Astrocyte (in vitro differentiated cells and primary cell): ENCODE results near the gene NDUFB2. TPM values are rescaled to one million over a fixed set of nuclear protein-coding genes. Genes with fewer than 3 reads are reported as not detected.

Source experiments
- DNase-seq: peaks from one replicate; pipeline ENCODE4 v3.0.0-alpha.2; 2010; ENCODE audit warnings: low read depth
- FAIRE-seq: peaks from 2 replicates; lab custom pipeline; 2011; peaks lifted over from hg19 to GRCh38; lab: Jason Lieb, UNC
- H2AFZ ChIP-seq: 2 replicates; pipeline ENCODE4 v1.6.0; 2012; ENCODE audit warnings: low read depth, low read length, inconsistent platforms
- H3K27ac ChIP-seq: 2 replicates; pipeline ENCODE4 v1.5.1; 2011; ENCODE audit warnings: low read depth, low read length, inconsistent platforms
- H3K27me3 ChIP-seq: 2 replicates; pipeline ENCODE4 v1.6.0; 2011; ENCODE audit warnings: low read length, inconsistent platforms; ENCODE audit not compliant: insufficient read depth
- H3K36me3 ChIP-seq: 2 replicates; pipeline ENCODE4 v1.5.1; 2011; ENCODE audit warnings: low read length, inconsistent platforms; ENCODE audit not compliant: insufficient read depth
- H3K4me1 ChIP-seq: 2 replicates; pipeline ENCODE4 v1.5.1; 2011; ENCODE audit warnings: low read length, inconsistent platforms; ENCODE audit not compliant: insufficient read depth
- H3K4me2 ChIP-seq: 2 replicates; pipeline ENCODE4 v1.6.0; 2012; ENCODE audit warnings: low read length, inconsistent platforms
- H3K4me3 ChIP-seq: 2 replicates; pipeline ENCODE4 v1.5.1; 2011; ENCODE audit warnings: low read depth, mild to moderate bottlenecking, low read length, inconsistent platforms; ENCODE audit not compliant: insufficient read depth
- H3K79me2 ChIP-seq: 2 replicates; pipeline ENCODE4 v1.6.0; 2012; ENCODE audit warnings: mild to moderate bottlenecking, low read length, inconsistent platforms; ENCODE audit not compliant: insufficient read depth
- H3K9ac ChIP-seq: 2 replicates; pipeline ENCODE4 v1.6.0; 2012; ENCODE audit warnings: mild to moderate bottlenecking, low read length, inconsistent platforms
- H3K9me3 ChIP-seq: 2 replicates; pipeline ENCODE4 v1.5.1; 2012; ENCODE audit warnings: low read depth, mild to moderate bottlenecking, low read length, inconsistent platforms; ENCODE audit not compliant: insufficient read depth
- H4K20me1 ChIP-seq: 2 replicates; pipeline ENCODE4 v1.6.0; 2012; ENCODE audit warnings: low read length, inconsistent platforms; ENCODE audit not compliant: insufficient read depth
- H3K27ac Mint-ChIP-seq: one replicate; pipeline ENCODE4 v1.8.0; 2021; ENCODE audit warnings: mild to moderate bottlenecking, mixed read lengths; ENCODE audit not compliant: unreplicated experiment
- H3K27me3 Mint-ChIP-seq: one replicate; pipeline ENCODE4 v1.8.0; 2021; ENCODE audit warnings: low read depth, mixed read lengths; ENCODE audit not compliant: unreplicated experiment
- H3K36me3 Mint-ChIP-seq: one replicate; pipeline ENCODE4 v1.8.0; 2021; ENCODE audit warnings: low read depth, mixed read lengths; ENCODE audit not compliant: unreplicated experiment
- H3K4me1 Mint-ChIP-seq: one replicate; pipeline ENCODE4 v1.8.0; 2021; ENCODE audit warnings: low read depth, mixed read lengths; ENCODE audit not compliant: unreplicated experiment
- H3K4me3 Mint-ChIP-seq: one replicate; pipeline ENCODE4 v1.8.0; 2021; ENCODE audit warnings: mild to moderate bottlenecking, moderate library complexity, mixed read lengths; ENCODE audit not compliant: unreplicated experiment
- H3K9me3 Mint-ChIP-seq: one replicate; pipeline ENCODE4 v1.8.0; 2021; ENCODE audit warnings: mild to moderate bottlenecking, mixed read lengths; ENCODE audit not compliant: unreplicated experiment
- EZH2 ChIP-seq: IDR thresholded peaks from 2 replicates; pipeline ENCODE4 v1.6.1; 2012; ENCODE audit warnings: mild to moderate bottlenecking, low read length, inconsistent platforms; ENCODE audit not compliant: insufficient read depth
- total RNA-seq: library from RNA; stranded (reverse); gene quantifications from 2 replicates; pipeline ENCODE4 v1.2.1, GENCODE V29; 2021
- TF ChIP-seq, protein P1 (sequence below): IDR thresholded peaks from 2 replicates; pipeline ENCODE4 v1.5.1; 2011; ENCODE audit warnings: low read depth, mild to moderate bottlenecking, inconsistent platforms, low read length, moderate library complexity; ENCODE audit not compliant: insufficient read depth

Gene NDUFB2
- total RNA-seq, 1 donor from 2014 or later: 254 TPM

- Histone ChIP-seq H3K27ac (peak overlapping the region; percentile 91), H3K4me3 (peak overlapping the region; percentile 86), H3K9me3 (no peaks in the 10 kb centered on the region), H3K9ac (peak overlapping the region; percentile 88), H2AFZ (peak overlapping the region; percentile 96), H3K36me3 (no peaks in the 10 kb centered on the region), H3K27me3 (no peaks in the 10 kb centered on the region), H4K20me1 (peaks cover 41% of the 10 kb centered on the region), H3K4me1 (peaks cover 8% of the 10 kb centered on the region), H3K79me2 (peaks cover 59% of the 10 kb centered on the region), H3K4me2 (peak overlapping the region; percentile 81)
- H3K27ac Mint-ChIP-seq: peak overlapping the region; percentile 99
- TF ChIP-seq, protein P1, sequence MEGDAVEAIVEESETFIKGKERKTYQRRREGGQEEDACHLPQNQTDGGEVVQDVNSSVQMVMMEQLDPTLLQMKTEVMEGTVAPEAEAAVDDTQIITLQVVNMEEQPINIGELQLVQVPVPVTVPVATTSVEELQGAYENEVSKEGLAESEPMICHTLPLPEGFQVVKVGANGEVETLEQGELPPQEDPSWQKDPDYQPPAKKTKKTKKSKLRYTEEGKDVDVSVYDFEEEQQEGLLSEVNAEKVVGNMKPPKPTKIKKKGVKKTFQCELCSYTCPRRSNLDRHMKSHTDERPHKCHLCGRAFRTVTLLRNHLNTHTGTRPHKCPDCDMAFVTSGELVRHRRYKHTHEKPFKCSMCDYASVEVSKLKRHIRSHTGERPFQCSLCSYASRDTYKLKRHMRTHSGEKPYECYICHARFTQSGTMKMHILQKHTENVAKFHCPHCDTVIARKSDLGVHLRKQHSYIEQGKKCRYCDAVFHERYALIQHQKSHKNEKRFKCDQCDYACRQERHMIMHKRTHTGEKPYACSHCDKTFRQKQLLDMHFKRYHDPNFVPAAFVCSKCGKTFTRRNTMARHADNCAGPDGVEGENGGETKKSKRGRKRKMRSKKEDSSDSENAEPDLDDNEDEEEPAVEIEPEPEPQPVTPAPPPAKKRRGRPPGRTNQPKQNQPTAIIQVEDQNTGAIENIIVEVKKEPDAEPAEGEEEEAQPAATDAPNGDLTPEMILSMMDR: no peak
- no peak for TF ChIP-seq EZH2
- DNase-seq (peak; percentile 53), FAIRE-seq (no peak)
- H3K4me1 Mint-ChIP-seq: peaks cover 18% of the 10 kb centered on the region
- peak overlapping the region; percentile 98 for H3K4me3 Mint-ChIP-seq
- H3K27me3 Mint-ChIP-seq: no peaks in the 10 kb centered on the region
- H3K9me3 Mint-ChIP-seq: peaks cover 2% of the 10 kb centered on the region
- H3K36me3 Mint-ChIP-seq: peaks cover 7% of the 10 kb centered on the region
These were observed 1.1 kb downstream of the NDUFB2 start for GRCh38 chr7:140697447-140698143.

- no peaks in the 10 kb centered on the region for H3K27me3 Mint-ChIP-seq
- H3K36me3 Mint-ChIP-seq: peaks cover 13% of the 10 kb centered on the region
- peaks cover 21% of the 10 kb centered on the region for H3K4me1 Mint-ChIP-seq
- peak overlapping the region; percentile 99 for H3K27ac Mint-ChIP-seq
- Histone ChIP-seq H3K36me3 (no peaks in the 10 kb centered on the region), H4K20me1 (peaks cover 47% of the 10 kb centered on the region), H2AFZ (no peak overlapping the region), H3K9ac (no peak overlapping the region), H3K4me3 (no peak overlapping the region), H3K4me1 (peaks cover 8% of the 10 kb centered on the region), H3K27me3 (no peaks in the 10 kb centered on the region), H3K9me3 (no peaks in the 10 kb centered on the region), H3K4me2 (peak overlapping the region; percentile 81), H3K27ac (no peak overlapping the region), H3K79me2 (peaks cover 68% of the 10 kb centered on the region)
- TF ChIP-seq, protein P1: no peak
- no peak for TF ChIP-seq EZH2
- peak overlapping the region; percentile 98 for H3K4me3 Mint-ChIP-seq
- FAIRE-seq (no peak), DNase-seq (no peak)
- peaks cover 2% of the 10 kb centered on the region for H3K9me3 Mint-ChIP-seq
These were observed 2.0 kb downstream of the NDUFB2 start for GRCh38 chr7:140698477-140698876.

- no peak for FAIRE-seq
These were observed 6.3 kb downstream of the NDUFB2 start for GRCh38 chr7:140702774-140703173.

More at GRCh38 chr7:140702774-140703173, 6.3 kb downstream of the NDUFB2 start:
- peaks cover 52% of the 10 kb centered on the region for H4K20me1 ChIP-seq
- H3K36me3 Mint-ChIP-seq: peaks cover 14% of the 10 kb centered on the region
- TF ChIP-seq, protein P1: no peak
- TF ChIP-seq EZH2: no peak
- H3K27ac Mint-ChIP-seq: peak overlapping the region; percentile 68
- DNase-seq: no peak
- no peaks in the 10 kb centered on the region for H3K27me3 Mint-ChIP-seq
- H3K4me1 ChIP-seq: no peaks in the 10 kb centered on the region
- H3K79me2 ChIP-seq: peaks cover 61% of the 10 kb centered on the region
- H3K4me1 Mint-ChIP-seq: peaks cover 15% of the 10 kb centered on the region
- H3K9me3 Mint-ChIP-seq: no peaks in the 10 kb centered on the region
- H3K9ac ChIP-seq: no peak overlapping the region
- peak overlapping the region; percentile 12 for H3K4me3 Mint-ChIP-seq
- no peaks in the 10 kb centered on the region for H3K27me3 ChIP-seq
- no peak overlapping the region for H3K4me3 ChIP-seq
- no peak overlapping the region for H2AFZ ChIP-seq
- H3K27ac ChIP-seq: no peak overlapping the region
- no peaks in the 10 kb centered on the region for H3K9me3 ChIP-seq
- H3K4me2 ChIP-seq: no peak overlapping the region
- peaks cover 5% of the 10 kb centered on the region for H3K36me3 ChIP-seq
